Type B pancreatic cell (in vitro differentiated cells): ENCODE measurements around the gene EIF2S2. TPM values are rescaled to one million over a fixed set of nuclear protein-coding genes. Genes with fewer than 3 reads are reported as not detected.
"Not testable (repeated sequence)": the region's sequence is repeated elsewhere in the genome, so short reads cannot be mapped to it uniquely, and the experiment has no call there.

Experiments used
- DNase-seq: peaks from one replicate; pipeline ENCODE4 v3.0.0; 2021; ENCODE audit warnings: mixed read lengths; ENCODE audit not compliant: unreplicated experiment; ENCODE audit errors: extremely low spot score
- H3K27ac Mint-ChIP-seq: 2 replicates; pipeline ENCODE4 v1.8.0; 2021; ENCODE audit warnings: mild to moderate bottlenecking, mixed read lengths
- H3K27me3 Mint-ChIP-seq: 2 replicates; pipeline ENCODE4 v1.8.0; 2021; ENCODE audit warnings: mixed read lengths
- H3K36me3 Mint-ChIP-seq: 2 replicates; pipeline ENCODE4 v1.8.0; 2021; ENCODE audit warnings: mixed read lengths
- H3K4me1 Mint-ChIP-seq: one replicate; pipeline ENCODE4 v1.8.0; 2021; ENCODE audit warnings: mixed read lengths; ENCODE audit not compliant: unreplicated experiment
- H3K4me3 Mint-ChIP-seq: 2 replicates; pipeline ENCODE4 v1.8.0; 2021; ENCODE audit warnings: mild to moderate bottlenecking, mixed read lengths
- H3K9me3 Mint-ChIP-seq: 2 replicates; pipeline ENCODE4 v1.8.0; 2021; ENCODE audit warnings: mixed read lengths
- CTCF ChIP-seq: fragments of 200-600 bp; sonication (generic); conservative IDR thresholded peaks from 2 replicates; pipeline ENCODE4 v1.5.0; 2021; ENCODE audit warnings: antibody characterized with exemption, mild to moderate bottlenecking
- total RNA-seq: library from RNA; stranded (reverse); gene quantifications from 2 replicates; pipeline ENCODE4 v1.2.1, GENCODE V29; 2021; ENCODE audit warnings: low replicate concordance

Gene EIF2S2
- total RNA-seq, 1 donor from 2014 or later, result 87.8 TPM

DNA sequence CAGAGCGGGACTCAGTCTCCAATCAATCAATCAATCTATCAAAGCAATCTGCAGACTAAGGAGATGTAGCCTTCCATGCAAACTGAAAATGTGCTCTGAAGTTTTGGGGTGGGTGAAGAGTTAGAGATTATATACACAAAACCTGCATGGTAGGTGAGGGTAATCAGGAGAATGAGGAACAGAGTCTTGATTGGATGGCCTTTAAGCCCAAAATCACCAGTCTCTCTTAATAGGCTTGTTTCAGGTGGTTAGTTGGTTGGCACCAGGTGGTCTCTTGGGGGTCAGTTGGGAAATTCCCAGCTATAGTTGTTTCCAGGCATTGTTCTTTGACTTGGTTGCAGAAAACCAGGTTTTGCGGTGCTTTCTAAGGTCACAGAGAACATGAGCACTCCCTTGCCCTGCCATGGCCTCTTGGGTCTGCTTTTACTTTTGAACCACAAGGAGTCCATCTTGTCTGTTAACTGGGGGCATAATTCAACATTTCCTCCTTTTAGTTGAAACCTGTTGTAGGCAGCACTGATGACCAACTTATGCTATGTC is 33.3 kb upstream of the EIF2S2 start:
- H3K9me3 Mint-ChIP-seq, result no peaks in the 10 kb centered on the region
- H3K4me1 Mint-ChIP-seq, result peaks cover 11% of the 10 kb centered on the region
- DNase-seq, result peak; percentile 36
- H3K27ac Mint-ChIP-seq, result no peak overlapping the region
- no peaks in the 10 kb centered on the region for H3K36me3 Mint-ChIP-seq
- peaks cover 5% of the 10 kb centered on the region for H3K27me3 Mint-ChIP-seq
- H3K4me3 Mint-ChIP-seq, result no peak overlapping the region
- TF ChIP-seq CTCF, result no peak

- Mint-ChIP-seq H3K27ac (no peak overlapping the region), H3K4me3 (no peak overlapping the region), H3K36me3 (no peaks in the 10 kb centered on the region), H3K27me3 (peaks cover 7% of the 10 kb centered on the region), H3K4me1 (no peaks in the 10 kb centered on the region), H3K9me3 (no peaks in the 10 kb centered on the region)
- TF ChIP-seq CTCF, result no peak
- DNase-seq, result peak; percentile 43
Observed at GRCh38 chr20:34143951-34144350, 31.9 kb upstream of the EIF2S2 start.

- no peak for TF ChIP-seq CTCF
- H3K27me3 Mint-ChIP-seq, result peaks cover 7% of the 10 kb centered on the region
- DNase-seq, result no peak
- no peak overlapping the region for H3K27ac Mint-ChIP-seq
- H3K4me3 Mint-ChIP-seq, result no peak overlapping the region
- no peaks in the 10 kb centered on the region for H3K4me1 Mint-ChIP-seq
- no peaks in the 10 kb centered on the region for H3K36me3 Mint-ChIP-seq
- H3K9me3 Mint-ChIP-seq, result no peaks in the 10 kb centered on the region
Observed at GRCh38 chr20:34142121-34142520, 30.1 kb upstream of the EIF2S2 start.

DNA sequence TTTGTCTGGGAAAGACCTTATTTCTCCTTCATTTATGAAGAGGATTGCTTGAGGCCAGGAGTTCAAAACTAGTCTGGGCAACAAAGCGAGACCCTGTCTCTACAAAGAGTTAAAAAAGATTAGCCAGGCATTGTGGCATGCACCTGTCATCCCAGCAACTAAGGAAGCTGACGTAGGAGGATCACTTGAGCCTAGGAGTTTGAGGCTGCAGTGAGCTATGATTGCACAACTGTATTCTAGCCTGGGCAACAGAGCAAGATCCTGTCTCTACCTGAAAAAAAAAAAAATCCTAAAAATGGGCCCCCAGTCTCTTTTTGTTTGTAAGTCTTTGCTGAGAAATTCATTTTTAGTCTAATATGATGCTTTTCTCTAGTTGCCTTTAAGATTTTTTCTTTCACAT is 29.2 kb upstream of the EIF2S2 start:
- Mint-ChIP-seq H3K4me1 (no peaks in the 10 kb centered on the region), H3K27ac (no peak overlapping the region), H3K36me3 (no peaks in the 10 kb centered on the region), H3K4me3 (no peak overlapping the region), H3K9me3 (no peaks in the 10 kb centered on the region), H3K27me3 (peaks cover 7% of the 10 kb centered on the region)
- no peak for TF ChIP-seq CTCF
- no peak for DNase-seq

DNA sequence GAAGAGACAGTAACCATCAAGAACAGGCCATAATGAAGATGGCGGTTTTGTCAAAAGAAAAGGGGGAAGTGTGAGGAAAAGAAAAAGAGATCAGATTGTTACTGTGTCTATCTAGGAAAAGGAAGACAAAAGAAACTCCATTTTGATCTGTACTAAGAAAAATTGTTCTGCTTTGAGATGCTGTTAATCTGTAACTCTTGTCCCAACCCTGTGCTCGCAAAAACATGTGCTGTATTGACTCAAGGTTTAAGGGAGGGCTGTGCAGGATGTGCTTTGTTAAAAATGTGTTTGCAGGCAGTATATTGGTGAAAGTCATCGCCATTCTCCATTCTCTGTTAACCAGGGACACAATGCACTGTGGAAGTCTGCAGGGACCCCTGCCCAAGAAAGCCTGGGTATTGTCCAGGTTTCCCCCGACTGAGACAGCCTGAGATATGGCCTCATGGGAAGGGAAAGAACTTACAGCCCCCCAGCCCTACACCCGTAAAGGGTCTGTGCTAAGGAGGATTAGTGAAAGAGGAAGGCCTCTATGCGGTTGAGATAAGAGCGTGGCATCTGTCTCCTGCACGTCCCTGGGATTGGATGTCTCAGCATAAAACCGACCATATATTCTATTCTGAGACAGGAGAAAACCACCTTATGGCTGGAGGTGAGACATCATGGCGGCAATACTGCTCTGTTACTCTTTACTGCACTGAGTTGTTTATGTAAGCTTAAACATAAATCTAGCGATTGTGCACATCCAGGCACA is 23.7 kb upstream of the EIF2S2 start:
- H3K27me3 Mint-ChIP-seq, H3K4me3 Mint-ChIP-seq, H3K4me1 Mint-ChIP-seq, H3K36me3 Mint-ChIP-seq, H3K9me3 Mint-ChIP-seq, H3K27ac Mint-ChIP-seq, DNase-seq: not testable (repeated sequence)

DNA sequence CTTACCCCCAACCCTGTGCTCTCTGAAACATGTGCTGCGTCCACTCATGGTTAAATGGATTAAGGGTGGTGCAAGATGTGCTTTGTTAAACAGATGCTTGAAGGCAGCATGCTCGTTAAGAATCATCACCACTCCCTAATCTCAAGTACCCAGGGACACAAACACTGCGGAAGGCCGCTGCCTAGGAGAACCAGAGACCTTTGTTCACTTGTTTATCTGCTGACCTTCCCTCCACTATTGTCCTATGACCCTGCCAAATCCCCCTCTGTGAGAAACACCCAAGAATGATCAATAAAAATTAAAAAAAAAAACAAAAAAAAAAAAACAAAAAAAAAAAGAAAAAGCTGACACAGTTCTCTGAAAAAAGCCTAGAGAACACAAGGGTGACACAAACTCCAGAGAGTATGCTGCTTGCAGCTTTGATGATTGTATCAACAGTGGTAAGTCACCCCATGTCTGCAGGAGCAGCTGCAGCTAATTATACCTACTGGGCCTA is 21.4 kb upstream of the EIF2S2 start:
- H3K4me3 Mint-ChIP-seq, DNase-seq, H3K36me3 Mint-ChIP-seq, H3K27ac Mint-ChIP-seq, H3K27me3 Mint-ChIP-seq, H3K9me3 Mint-ChIP-seq: not testable (repeated sequence)
- peaks cover 21% of the 10 kb centered on the region for H3K4me1 Mint-ChIP-seq

GRCh38 chr20:34132943-34133342 is 20.9 kb upstream of the EIF2S2 start:
- H3K4me3 Mint-ChIP-seq, H3K36me3 Mint-ChIP-seq, H3K9me3 Mint-ChIP-seq, DNase-seq, H3K27me3 Mint-ChIP-seq, H3K27ac Mint-ChIP-seq: not testable (repeated sequence)
- H3K4me1 Mint-ChIP-seq, result peaks cover 22% of the 10 kb centered on the region

GRCh38 chr20:34132491-34132890 is 20.4 kb upstream of the EIF2S2 start:
- not testable (repeated sequence) for H3K36me3 Mint-ChIP-seq, H3K27ac Mint-ChIP-seq, DNase-seq, H3K27me3 Mint-ChIP-seq, H3K9me3 Mint-ChIP-seq, H3K4me3 Mint-ChIP-seq
- H3K4me1 Mint-ChIP-seq, result peaks cover 22% of the 10 kb centered on the region
